Peyer's patch (tissue), 4 donors: ENCODE data around the gene RCSD1.

Experiments
- POLR2A ChIP-seq, 2 donors: fragments of 450-650 bp; IDR thresholded peaks; one replicate each; pipeline ENCODE4 v1.5.1; 2017; ENCODE audit warnings: antibody characterized with exemption in 2 of 2, mild to moderate bottlenecking in 2 of 2, moderate library complexity in 2 of 2
- TF ChIP-seq, protein P1 (sequence below), 6 experiments: fragments of 450-650 bp in 4 of 6; fragments of 200-600 bp in 2 of 6; sonication (generic) in 1 of 6; IDR thresholded peaks; one replicate each; pipeline ENCODE4 v1.5.1; 2017 to 2019; ENCODE audit warnings: antibody characterized with exemption in 6 of 6, mild to moderate bottlenecking in 3 of 6, moderate library complexity in 1 of 6

DNA sequence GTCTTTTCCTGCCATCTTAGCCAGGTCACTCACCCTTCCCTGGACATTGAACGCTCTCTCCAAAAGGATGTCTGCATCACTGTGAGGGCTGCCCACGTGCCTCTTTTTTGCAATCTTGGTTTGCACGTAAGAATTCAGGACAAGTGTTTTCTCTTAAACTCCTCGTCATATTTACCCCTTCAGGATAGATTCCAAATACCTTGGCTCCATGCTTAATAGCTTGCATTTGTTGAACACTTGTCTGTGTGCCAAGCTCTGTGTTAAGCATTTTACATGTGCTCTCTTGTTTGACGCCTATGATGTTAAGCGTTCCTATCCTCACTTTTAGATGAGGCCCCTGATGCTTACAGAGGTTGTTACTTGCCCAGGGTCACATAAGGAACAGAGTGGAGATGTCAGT lies 29.8 kb downstream of the RCSD1 start:
- TF ChIP-seq, protein P1, sequence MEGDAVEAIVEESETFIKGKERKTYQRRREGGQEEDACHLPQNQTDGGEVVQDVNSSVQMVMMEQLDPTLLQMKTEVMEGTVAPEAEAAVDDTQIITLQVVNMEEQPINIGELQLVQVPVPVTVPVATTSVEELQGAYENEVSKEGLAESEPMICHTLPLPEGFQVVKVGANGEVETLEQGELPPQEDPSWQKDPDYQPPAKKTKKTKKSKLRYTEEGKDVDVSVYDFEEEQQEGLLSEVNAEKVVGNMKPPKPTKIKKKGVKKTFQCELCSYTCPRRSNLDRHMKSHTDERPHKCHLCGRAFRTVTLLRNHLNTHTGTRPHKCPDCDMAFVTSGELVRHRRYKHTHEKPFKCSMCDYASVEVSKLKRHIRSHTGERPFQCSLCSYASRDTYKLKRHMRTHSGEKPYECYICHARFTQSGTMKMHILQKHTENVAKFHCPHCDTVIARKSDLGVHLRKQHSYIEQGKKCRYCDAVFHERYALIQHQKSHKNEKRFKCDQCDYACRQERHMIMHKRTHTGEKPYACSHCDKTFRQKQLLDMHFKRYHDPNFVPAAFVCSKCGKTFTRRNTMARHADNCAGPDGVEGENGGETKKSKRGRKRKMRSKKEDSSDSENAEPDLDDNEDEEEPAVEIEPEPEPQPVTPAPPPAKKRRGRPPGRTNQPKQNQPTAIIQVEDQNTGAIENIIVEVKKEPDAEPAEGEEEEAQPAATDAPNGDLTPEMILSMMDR (IDR thresholded peaks at IDR 0.05), result no peak
- no peak for TF ChIP-seq POLR2A (IDR thresholded peaks at IDR 0.05)
